ENCODE data around the gene CKMT2.

GRCh38 chr5:81246697-81247096, 13.6 kb downstream of the CKMT2 start:
- TF ChIP-seq CTCF (conservative IDR thresholded peaks at IDR 0.05; ENCODE audit: low read depth, low read length) (no peak), EZH2 (IDR thresholded peaks at IDR 0.05; ENCODE audit: low read length, unreplicated experiment) (no peak)
